DOHH2 (cell line): ENCODE results near the gene NLK.

Experiments used
- H3F3A ChIP-seq: fragments of 200-600 bp; sonication (generic), shearing (Covaris generic); 2 replicates; pipeline ENCODE4 v1.6.0; 2016; ENCODE audit warnings: antibody characterized with exemption, mild to moderate bottlenecking; ENCODE audit not compliant: control insufficient read depth, insufficient read depth
- H3K27ac ChIP-seq: fragments of 200-600 bp; sonication (generic); 2 replicates; pipeline ENCODE4 v1.5.1; 2014; ENCODE audit warnings: low read depth, mild to moderate bottlenecking, low read length, moderate library complexity
- H3K27me3 ChIP-seq: fragments of 200-600 bp; sonication (generic); 2 replicates; pipeline ENCODE4 v1.6.1; 2014; ENCODE audit warnings: mild to moderate bottlenecking, low read length, mixed read lengths; ENCODE audit not compliant: control insufficient read depth
- H3K36me3 ChIP-seq: fragments of 200-600 bp; sonication (generic); 2 replicates; pipeline ENCODE4 v1.6.1; 2014; ENCODE audit warnings: mild to moderate bottlenecking, low read length, moderate library complexity, mixed read lengths; ENCODE audit not compliant: control insufficient read depth
- H3K4me1 ChIP-seq: fragments of 200-600 bp; sonication (generic); 2 replicates; pipeline ENCODE4 v1.6.1; 2014; ENCODE audit warnings: mild to moderate bottlenecking, low read length, mixed read lengths; ENCODE audit not compliant: control insufficient read depth
- H3K4me2 ChIP-seq: fragments of 200-600 bp; sonication (generic); 2 replicates; pipeline ENCODE4 v1.6.0; 2014; ENCODE audit warnings: mild to moderate bottlenecking, low read length, moderate library complexity
- H3K4me3 ChIP-seq: fragments of 200-600 bp; sonication (generic); 2 replicates; pipeline ENCODE4 v1.5.1; 2014; ENCODE audit warnings: mild to moderate bottlenecking, low read length, mixed read lengths
- H3K79me2 ChIP-seq: fragments of 200-600 bp; sonication (generic); 2 replicates; pipeline ENCODE4 v1.6.1; 2014; ENCODE audit warnings: mild to moderate bottlenecking, low read length, mixed read lengths; ENCODE audit not compliant: control insufficient read depth
- H3K9me2 ChIP-seq: fragments of 200-600 bp; sonication (generic); replicated peaks from 2 replicates; pipeline ENCODE4 v1.6.1; 2014; ENCODE audit warnings: mild to moderate bottlenecking, low read length, mixed read lengths; ENCODE audit not compliant: control insufficient read depth
- H3K9me3 ChIP-seq: fragments of 200-600 bp; sonication (generic); 2 replicates; pipeline ENCODE4 v1.6.1; 2014; ENCODE audit warnings: antibody characterized with exemption, low read length, mixed read lengths; ENCODE audit not compliant: control insufficient read depth, insufficient read depth
- H4K20me1 ChIP-seq: fragments of 200-600 bp; sonication (generic); 2 replicates; pipeline ENCODE4 v1.6.0; 2014; ENCODE audit warnings: low read depth, mild to moderate bottlenecking, antibody characterized with exemption, low read length, moderate library complexity; ENCODE audit not compliant: control insufficient read depth, insufficient read depth
- CTCF ChIP-seq: fragments of 200-600 bp; sonication (generic); IDR thresholded peaks from one replicate; pipeline ENCODE4 v1.5.1; 2014; ENCODE audit warnings: antibody characterized with exemption, mild to moderate bottlenecking, low read depth, low read length; ENCODE audit not compliant: poor library complexity, severe bottlenecking
- EZH2phosphoT487 ChIP-seq: fragments of 200-600 bp; sonication (generic); IDR thresholded peaks from 2 replicates; pipeline ENCODE4 v1.6.1; 2017; ENCODE audit warnings: borderline replicate concordance, mild to moderate bottlenecking, antibody characterized with exemption, low read length, moderate library complexity, mixed read lengths

NLK gene

GRCh38 chr17:28081467-28081866, 39.0 kb downstream of the NLK start:
- no peaks in the 10 kb centered on the region for H4K20me1 ChIP-seq
- no peaks in the 10 kb centered on the region for H3K27me3 ChIP-seq
- H3K4me3 ChIP-seq: no peak overlapping the region
- no peaks in the 10 kb centered on the region for H3F3A ChIP-seq
- no peak overlapping the region for H3K4me2 ChIP-seq
- peaks cover 13% of the 10 kb centered on the region for H3K36me3 ChIP-seq
- H3K9me2 ChIP-seq: no peaks in the 10 kb centered on the region
- H3K9me3 ChIP-seq: no peaks in the 10 kb centered on the region
- no peak for TF ChIP-seq CTCF
- TF ChIP-seq EZH2phosphoT487: no peak
- H3K79me2 ChIP-seq: peaks cover 94% of the 10 kb centered on the region
- no peak overlapping the region for H3K27ac ChIP-seq
- H3K4me1 ChIP-seq: peaks cover 67% of the 10 kb centered on the region

- peaks cover 40% of the 10 kb centered on the region for H3K4me1 ChIP-seq
- H3K9me2 ChIP-seq: no peaks in the 10 kb centered on the region
- H4K20me1 ChIP-seq: no peaks in the 10 kb centered on the region
- H3K4me2 ChIP-seq: no peak overlapping the region
- TF ChIP-seq EZH2phosphoT487: no peak
- TF ChIP-seq CTCF: no peak
- no peaks in the 10 kb centered on the region for H3K27me3 ChIP-seq
- no peak overlapping the region for H3K27ac ChIP-seq
- H3F3A ChIP-seq: no peaks in the 10 kb centered on the region
- H3K9me3 ChIP-seq: no peaks in the 10 kb centered on the region
- peaks cover 90% of the 10 kb centered on the region for H3K79me2 ChIP-seq
- no peak overlapping the region for H3K4me3 ChIP-seq
- no peaks in the 10 kb centered on the region for H3K36me3 ChIP-seq
Measured at GRCh38 chr17:28085766-28086165, 43.3 kb downstream of the NLK start.

- no peaks in the 10 kb centered on the region for H3F3A ChIP-seq
- TF ChIP-seq CTCF (no peak), EZH2phosphoT487 (no peak)
- H3K4me1 ChIP-seq: peaks cover 38% of the 10 kb centered on the region
- no peak overlapping the region for H3K4me2 ChIP-seq
- H3K4me3 ChIP-seq: no peak overlapping the region
- no peaks in the 10 kb centered on the region for H3K9me2 ChIP-seq
- no peaks in the 10 kb centered on the region for H4K20me1 ChIP-seq
- peaks cover 89% of the 10 kb centered on the region for H3K79me2 ChIP-seq
- H3K36me3 ChIP-seq: no peaks in the 10 kb centered on the region
- H3K27ac ChIP-seq: no peak overlapping the region
- H3K9me3 ChIP-seq: no peaks in the 10 kb centered on the region
- no peaks in the 10 kb centered on the region for H3K27me3 ChIP-seq
Measured at GRCh38 chr17:28086519-28086918, 44.0 kb downstream of the NLK start.

GRCh38 chr17:28087743-28088142, 45.3 kb downstream of the NLK start:
- Histone ChIP-seq H4K20me1 (no peaks in the 10 kb centered on the region), H3K9me3 (no peaks in the 10 kb centered on the region), H3K27me3 (no peaks in the 10 kb centered on the region), H3K4me2 (no peak overlapping the region), H3K36me3 (no peaks in the 10 kb centered on the region), H3K9me2 (no peaks in the 10 kb centered on the region), H3F3A (no peaks in the 10 kb centered on the region), H3K4me1 (peaks cover 37% of the 10 kb centered on the region), H3K27ac (no peak overlapping the region), H3K4me3 (no peak overlapping the region), H3K79me2 (peaks cover 87% of the 10 kb centered on the region)
- no peak for TF ChIP-seq CTCF
- no peak for TF ChIP-seq EZH2phosphoT487
